CD4-positive, alpha-beta T cell treated with Interleukin-2 at 100 ng/mL for 4 hours (primary cell): Measurements from ENCODE around the gene AGR3.
A peak's percentile ranks its signal among the peaks of the same experiment; 100 is the strongest.

Experiments
- DNase-seq: peaks from one replicate; pipeline ENCODE4 v3.0.0-alpha.2; 2020; ENCODE audit warnings: low spot score

The AGR3 gene

GRCh38 chr7:16881844-16882243 lies at the start of gene AGR3:
Gene AGR3, minus strand, starts transcription at chr7:16881983. Its CDS starts 3,365 bp downstream, at chr7:16878618.
- no peak for DNase-seq

DNA sequence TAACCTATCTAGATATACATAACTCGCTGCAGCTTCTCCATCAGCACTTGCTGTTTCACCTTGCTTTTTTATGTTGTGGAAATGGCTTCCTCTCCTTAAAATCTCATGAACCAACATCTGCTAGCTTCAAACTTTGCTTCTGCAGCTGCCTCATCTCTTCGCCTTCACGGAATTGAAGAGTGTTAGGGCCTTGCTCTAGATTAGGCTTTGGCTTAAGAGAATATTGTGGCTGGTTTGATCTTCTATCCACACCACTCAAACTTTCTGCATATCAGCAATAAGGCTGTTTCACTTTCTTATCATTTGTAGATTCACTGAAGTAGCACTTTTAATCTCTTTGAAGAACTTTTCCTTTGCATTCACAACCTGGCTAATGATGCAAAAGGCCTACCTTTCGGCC lies 49.2 kb upstream of the AGR3 start:
- DNase-seq, result no peak

DNA sequence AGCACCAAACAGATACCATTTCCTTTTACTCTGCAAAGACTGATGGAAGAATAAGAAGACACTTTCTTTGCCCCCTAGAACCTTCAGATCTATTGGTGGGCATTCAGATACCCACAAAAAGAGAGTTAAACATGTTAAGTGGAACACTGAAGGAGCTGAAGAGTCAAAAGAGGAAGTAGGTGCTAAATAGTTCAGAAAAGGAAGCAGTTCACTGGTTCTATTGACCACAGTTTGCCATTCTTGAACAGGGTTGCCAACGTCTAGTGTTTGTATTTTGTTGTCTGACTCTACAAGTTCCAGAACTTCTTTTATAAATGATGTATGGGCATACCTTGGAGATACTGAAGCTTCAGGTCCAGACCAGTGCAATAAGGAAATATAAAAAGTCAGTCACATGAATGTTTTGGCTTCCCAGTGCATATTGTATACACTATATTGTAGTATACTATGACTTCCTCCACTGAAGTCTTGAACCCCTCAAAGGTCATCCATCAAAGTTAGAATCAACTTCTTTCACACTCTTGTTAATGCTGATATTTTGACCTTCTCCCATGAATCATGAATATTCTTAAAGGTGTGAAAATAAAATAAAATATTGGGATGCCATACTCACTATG lies 47.5 kb upstream of the AGR3 start:
- DNase-seq, result no peak

GRCh38 chr7:16926861-16927260 lies 45.1 kb upstream of the AGR3 start:
- DNase-seq, result no peak

DNA sequence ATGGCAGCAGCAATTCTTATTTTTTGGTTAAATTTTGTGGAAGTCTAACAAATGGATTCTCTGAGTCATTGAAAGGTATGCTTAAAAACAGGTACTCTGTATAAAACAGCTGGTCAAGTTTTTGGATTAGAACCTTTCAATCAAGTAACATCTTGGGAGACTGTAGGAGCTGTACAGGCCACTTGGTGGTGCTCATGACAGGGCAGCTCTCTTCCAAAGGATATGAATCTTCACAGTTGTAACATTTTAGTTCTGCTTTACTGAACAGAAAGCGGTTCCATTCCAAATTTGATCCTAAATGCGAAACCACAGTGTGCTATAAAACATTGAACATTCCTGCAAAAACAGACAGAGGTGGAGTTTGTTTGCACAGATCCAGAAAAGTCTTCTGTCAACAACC lies 44.5 kb upstream of the AGR3 start:
- DNase-seq, result peak; percentile 12

DNA sequence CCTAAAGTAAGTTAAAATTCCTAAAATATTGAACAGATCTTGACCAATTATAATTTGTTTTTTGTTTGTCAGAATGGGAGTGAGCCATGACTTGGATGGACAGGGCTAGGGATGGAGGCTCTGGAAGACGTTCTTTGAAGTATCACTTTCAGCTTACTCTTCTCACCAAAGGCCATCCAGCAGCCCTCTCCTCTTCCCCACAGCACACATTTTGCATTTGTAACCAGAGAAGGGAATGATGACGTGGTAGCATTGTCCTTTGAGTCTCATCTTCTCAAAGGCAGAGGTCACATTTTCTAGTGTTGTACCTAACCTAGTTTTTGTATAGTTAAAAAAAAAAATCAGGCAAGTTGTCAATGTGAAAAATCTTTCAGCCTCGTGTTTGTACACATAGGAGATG lies 43.8 kb upstream of the AGR3 start:
- no peak for DNase-seq

GRCh38 chr7:16923019-16923418 lies 41.2 kb upstream of the AGR3 start:
- no peak for DNase-seq

GRCh38 chr7:16921644-16922257 lies 40.0 kb upstream of the AGR3 start:
- no peak for DNase-seq

- DNase-seq, result no peak
Measured at GRCh38 chr7:16921151-16921550, 39.4 kb upstream of the AGR3 start.

DNA sequence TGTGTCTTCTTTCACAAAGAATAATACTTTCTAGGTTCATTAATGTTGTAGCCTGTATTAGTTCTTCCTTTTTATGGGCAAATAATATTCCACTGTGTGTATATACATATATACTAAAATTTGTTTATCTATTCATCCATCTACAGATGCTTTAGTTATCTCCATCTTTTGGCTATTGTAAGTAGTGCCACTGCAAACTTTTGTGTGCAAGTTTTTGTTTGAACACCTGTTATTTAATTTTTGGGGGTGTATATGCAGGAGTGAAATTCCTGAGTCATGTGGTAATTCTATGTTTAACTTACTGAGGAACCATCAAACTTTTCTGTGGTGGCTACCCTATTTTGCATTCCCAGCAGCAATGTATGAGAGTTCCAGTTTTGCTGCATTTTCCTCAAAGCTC lies 37.7 kb upstream of the AGR3 start:
- no peak for DNase-seq

- DNase-seq, result peak; percentile 45
Measured at GRCh38 chr7:16918288-16918895, 36.6 kb upstream of the AGR3 start.

- DNase-seq, result no peak
Measured at GRCh38 chr7:16916738-16917137, 35.0 kb upstream of the AGR3 start.

DNA sequence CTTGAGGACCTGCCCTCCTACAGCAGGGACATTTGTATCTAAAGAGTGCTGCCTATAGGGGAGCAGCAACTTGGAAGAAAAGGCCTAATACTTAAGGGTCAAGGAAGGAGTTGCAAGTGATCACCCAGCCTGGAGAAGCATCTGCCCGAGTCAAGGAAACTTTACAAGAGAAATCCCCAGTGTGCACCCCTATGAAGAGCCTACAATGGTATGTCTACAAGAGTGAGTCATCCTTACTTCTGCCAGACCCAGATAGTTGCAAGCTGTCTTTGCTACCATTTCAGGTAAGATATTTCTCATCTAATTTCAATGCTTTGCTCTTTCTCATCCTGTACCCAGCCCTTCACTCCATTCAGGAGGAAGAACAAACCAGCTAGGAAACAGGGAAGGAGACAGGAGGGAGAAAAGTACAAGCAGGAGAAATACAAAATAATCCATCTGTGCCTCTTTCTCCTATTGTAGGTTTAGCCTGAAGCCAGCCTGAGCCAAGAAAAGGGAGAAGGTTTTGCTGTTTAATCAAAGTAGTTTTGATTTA lies 34.4 kb upstream of the AGR3 start:
- DNase-seq, result no peak

DNA sequence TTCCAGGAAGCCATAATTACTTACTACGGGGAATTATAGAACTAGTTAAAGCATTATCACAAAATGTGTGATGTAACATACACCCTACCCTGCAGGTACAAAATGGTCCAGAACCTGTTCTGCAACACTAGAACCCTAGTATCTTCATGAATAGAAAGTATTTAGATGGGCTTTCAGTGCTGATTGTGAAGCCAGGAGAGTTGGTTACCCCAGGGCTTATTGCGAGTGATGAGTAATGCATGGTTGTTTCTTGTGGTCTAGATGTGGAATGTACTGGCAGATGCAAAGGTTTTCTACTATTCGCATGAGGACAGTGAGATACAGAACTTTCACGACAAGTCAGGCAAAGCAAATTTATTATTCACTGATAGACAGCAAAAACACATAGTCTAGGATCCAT lies 33.6 kb upstream of the AGR3 start:
- DNase-seq, result no peak

DNA sequence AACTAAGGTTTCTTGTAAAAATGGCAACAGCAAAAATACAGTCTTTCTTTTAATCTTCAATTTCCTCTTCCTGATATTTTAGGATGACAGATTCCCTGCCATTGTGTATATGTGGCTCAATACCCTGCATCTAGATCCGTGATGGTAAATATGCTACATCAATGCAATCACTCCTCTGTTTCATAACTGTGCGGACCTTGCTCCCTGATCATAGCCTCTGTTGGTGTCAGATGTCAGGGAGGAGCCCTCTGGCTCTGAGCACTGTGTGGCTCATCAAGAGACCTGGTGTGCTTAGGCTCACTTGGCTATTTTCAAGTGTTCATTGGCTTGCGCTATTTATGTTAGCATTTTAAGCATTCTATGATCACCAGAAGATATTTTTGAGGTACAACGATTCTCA lies 33.0 kb upstream of the AGR3 start:
- DNase-seq, result no peak

DNA sequence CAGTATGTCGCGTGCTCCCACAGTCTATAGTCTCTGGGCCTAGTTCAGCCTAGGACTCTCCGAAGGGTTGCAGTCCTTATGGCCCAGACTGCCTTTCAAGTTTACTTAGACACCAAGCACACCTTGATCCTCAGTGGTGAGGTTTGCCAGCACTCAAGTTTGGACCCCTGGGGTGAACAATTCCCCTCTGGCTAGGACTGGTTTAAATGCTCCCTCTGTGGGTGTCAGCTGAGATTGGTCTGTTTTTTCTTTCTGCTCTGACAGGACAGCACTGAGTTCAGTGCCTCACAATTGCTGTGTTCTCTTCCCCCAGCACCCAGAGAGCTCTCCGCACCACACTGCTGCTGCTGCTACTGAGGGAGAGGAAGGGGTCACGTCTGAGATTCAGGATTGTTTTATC lies 31.9 kb upstream of the AGR3 start:
- DNase-seq, result no peak

DNA sequence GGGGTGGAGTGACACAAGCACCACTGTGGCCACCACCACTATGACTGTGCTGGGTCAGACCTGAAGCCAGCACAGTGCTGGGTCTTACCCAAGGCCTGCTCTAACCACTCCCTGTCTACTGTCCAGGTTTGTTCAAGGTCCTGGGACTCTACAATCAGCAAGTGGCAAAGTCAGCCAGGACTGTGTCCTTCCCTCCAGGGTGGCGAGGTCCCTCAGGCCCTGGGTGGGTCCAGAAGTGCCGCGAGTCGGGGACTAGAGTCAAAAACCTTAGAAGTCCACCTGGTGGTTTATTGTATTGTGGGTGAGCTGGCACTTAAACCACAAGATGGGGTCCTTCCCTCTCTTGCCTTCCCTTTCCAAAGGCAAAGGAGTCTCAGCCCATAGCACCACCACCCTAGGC lies 30.8 kb upstream of the AGR3 start:
- DNase-seq, result no peak

- no peak for DNase-seq
Measured at GRCh38 chr7:16908561-16908960, 26.8 kb upstream of the AGR3 start.

DNA sequence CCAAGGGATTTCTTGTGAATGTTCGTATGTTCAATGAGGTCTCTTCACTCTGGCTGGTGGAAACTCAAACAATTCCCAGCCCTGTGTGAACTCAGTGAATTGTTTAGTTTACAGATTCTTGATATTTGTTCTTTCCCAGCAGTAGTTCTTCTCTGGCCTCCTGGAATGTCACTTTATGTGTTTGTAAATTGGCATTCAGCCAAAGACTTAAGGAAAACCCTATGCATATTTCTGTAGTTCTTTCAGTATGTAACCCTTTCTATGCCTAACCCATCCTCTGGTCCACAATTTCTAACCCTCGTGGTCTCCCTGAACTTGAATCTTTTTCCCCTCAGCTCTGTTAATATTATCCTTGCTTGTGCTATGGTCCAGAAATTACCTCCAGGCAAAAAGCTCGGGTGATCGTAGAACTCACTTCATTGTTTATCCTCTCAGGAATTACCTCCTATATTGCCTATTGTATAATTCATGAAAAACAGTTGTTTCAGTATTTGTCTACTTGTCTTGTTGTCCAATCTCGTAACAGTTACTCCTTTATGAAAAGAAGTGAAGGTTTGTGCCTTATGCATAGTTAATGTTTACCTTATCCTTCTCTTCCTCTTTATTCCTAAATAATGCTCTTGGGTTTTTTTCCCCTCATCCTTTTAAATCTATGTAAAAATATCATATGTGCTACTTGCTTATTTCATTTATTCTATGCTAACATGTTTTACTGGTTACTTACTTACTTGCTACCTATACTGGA lies 23.7 kb upstream of the AGR3 start:
- no peak for DNase-seq

- DNase-seq, result no peak
Measured at GRCh38 chr7:16904076-16904475, 22.3 kb upstream of the AGR3 start.

GRCh38 chr7:16900209-16900768 lies 18.5 kb upstream of the AGR3 start:
- DNase-seq, result no peak

GRCh38 chr7:16891874-16892643 lies 10.3 kb upstream of the AGR3 start:
- no peak for DNase-seq
